ENCODE measurements around the gene AQP5. TPM values are rescaled to one million over a fixed set of nuclear protein-coding genes. Genes with fewer than 3 reads are reported as not detected.

The AQP5 gene
- total RNA-seq, 1 experiment from 2014 or later = 0.31 TPM

DNA sequence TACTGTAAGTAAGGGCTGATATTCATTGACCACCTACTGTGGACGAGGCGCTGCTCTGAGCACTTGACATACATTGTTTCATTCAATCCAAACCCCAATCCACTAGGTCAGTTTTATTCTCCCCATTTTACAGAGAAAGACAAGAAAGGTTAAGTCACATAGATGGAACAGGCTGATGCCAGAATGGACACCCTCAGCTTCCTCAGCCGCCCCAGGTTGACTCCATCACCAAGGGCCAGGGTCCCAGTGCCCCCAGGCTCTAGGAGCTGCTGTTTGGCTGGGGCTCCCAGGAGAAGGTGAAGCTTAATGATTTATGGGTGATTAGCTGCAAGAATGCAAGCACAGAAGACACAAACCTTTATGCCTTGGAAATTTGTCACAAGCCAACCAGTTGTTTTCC is 11.8 kb upstream of the AQP5 start:
- H4K20me1 ChIP-seq (ENCODE audit: insufficient read depth) = no peaks in the 10 kb centered on the region
- no TSS peak for BruUV-seq (replicated peaks)
- H3K9me3 ChIP-seq (ENCODE audit: insufficient read depth, low read depth) = no peaks in the 10 kb centered on the region
- no peaks in the 10 kb centered on the region for H3K9me2 ChIP-seq (ENCODE audit: insufficient read depth)
- H3K27ac ChIP-seq = no peak overlapping the region
- POLR2A ChIA-PET (ENCODE audit: unreplicated experiment) = no interaction called here
- CTCF ChIA-PET = interaction anchor here (0.5 to 1.1 kb wide), 2 partner anchors 13 to 48 kb away, joined by 4 read pairs; no protein-coding TSS in a partner anchor
- no peak for TF ChIP-seq CTCF (conservative IDR thresholded peaks at IDR 0.05)
- no peak for TF ChIP-seq EZH2 (IDR thresholded peaks at IDR 0.05; ENCODE audit: low read depth)
- no peak for DNase-seq
- H2AFZ ChIP-seq = no peak overlapping the region
- H3K27me3 ChIP-seq (ENCODE audit: insufficient read depth, low read depth) = no peaks in the 10 kb centered on the region
- no peaks in the 10 kb centered on the region for H3K79me2 ChIP-seq (ENCODE audit: low read depth)
- H3K36me3 ChIP-seq (ENCODE audit: low read depth) = no peaks in the 10 kb centered on the region
- H3K4me2 ChIP-seq = no peak overlapping the region
- peaks cover 5% of the 10 kb centered on the region; the same call in 1 of the 2 replicates for H3F3A ChIP-seq (ENCODE audit: insufficient read depth, low read depth)
- intact Hi-C loops (cut with micrococcal nuclease; ENCODE audit: unreplicated experiment) = no loop called here
- H3K4me1 ChIP-seq (replicated peaks; ENCODE audit: insufficient read depth) = peaks cover 14% of the 10 kb centered on the region
- H3K4me3 ChIP-seq = no peak overlapping the region

GRCh38 chr12:49950273-49951251 is 11.1 kb upstream of the AQP5 start, which contains the start of gene AQP2:
Gene AQP2 (plus strand): TSS chr12:49950737. CDS start chr12:49950831, 94 bp downstream.
- no peak within 1 kb of the TSS for H3K4me2 ChIP-seq
- H3K36me3 ChIP-seq (ENCODE audit: low read depth) = no peaks in the 10 kb centered on the region
- H3K4me3 ChIP-seq = no peak within 1 kb of the TSS
- no peaks in the 10 kb centered on the region for H3K27me3 ChIP-seq (ENCODE audit: insufficient read depth, low read depth)
- no peaks in the 10 kb centered on the region for H3K9me2 ChIP-seq (ENCODE audit: insufficient read depth)
- no peak within 1 kb of the TSS for H2AFZ ChIP-seq
- H3K4me1 ChIP-seq (replicated peaks; ENCODE audit: insufficient read depth) = peaks cover 8% of the 10 kb centered on the region
- TF ChIP-seq CTCF (conservative IDR thresholded peaks at IDR 0.05) (no peak), EZH2 (IDR thresholded peaks at IDR 0.05; ENCODE audit: low read depth) (no peak)
- no peak within 1 kb of the TSS for H3K27ac ChIP-seq
- POLR2A ChIA-PET (ENCODE audit: unreplicated experiment) = no interaction called here
- CTCF ChIA-PET = interaction anchor here (0.6 to 1.1 kb wide), 2 partner anchors 12 to 515 kb away, joined by 4 to 10 read pairs; no protein-coding TSS in a partner anchor
- no TSS peak for BruUV-seq (replicated peaks)
- no peaks in the 10 kb centered on the region for H3K9me3 ChIP-seq (ENCODE audit: insufficient read depth, low read depth)
- 0 out of 2 replicates have a peak, but pooled peaks cover 5% of the 10 kb centered on the region for H3F3A ChIP-seq (ENCODE audit: insufficient read depth, low read depth)
- no peak for DNase-seq
- intact Hi-C loops (cut with micrococcal nuclease; ENCODE audit: unreplicated experiment) = no loop called here
- no peaks in the 10 kb centered on the region for H3K79me2 ChIP-seq (ENCODE audit: low read depth)
- H4K20me1 ChIP-seq (ENCODE audit: insufficient read depth) = no peaks in the 10 kb centered on the region

GRCh38 chr12:49951411-49952240 is 10.0 kb upstream of the AQP5 start:
- CTCF ChIA-PET = interaction anchor here (0.6 kb wide), 1 partner anchor 517 kb away, joined by 10 read pairs; no protein-coding TSS in a partner anchor
- Histone ChIP-seq H3K27ac (no peak overlapping the region), H3F3A (ENCODE audit: insufficient read depth, low read depth) (no peaks in the 10 kb centered on the region), H4K20me1 (ENCODE audit: insufficient read depth) (no peaks in the 10 kb centered on the region), H3K9me2 (ENCODE audit: insufficient read depth) (no peaks in the 10 kb centered on the region), H3K4me1 (replicated peaks; ENCODE audit: insufficient read depth) (no peaks in the 10 kb centered on the region), H3K36me3 (ENCODE audit: low read depth) (no peaks in the 10 kb centered on the region), H3K9me3 (ENCODE audit: insufficient read depth, low read depth) (no peaks in the 10 kb centered on the region), H3K79me2 (ENCODE audit: low read depth) (no peaks in the 10 kb centered on the region), H3K4me3 (no peak overlapping the region), H3K4me2 (no peak overlapping the region), H3K27me3 (ENCODE audit: insufficient read depth, low read depth) (no peaks in the 10 kb centered on the region), H2AFZ (no peak overlapping the region)
- intact Hi-C loops (cut with micrococcal nuclease; ENCODE audit: unreplicated experiment) = no loop called here
- no TSS peak for BruUV-seq (replicated peaks)
- POLR2A ChIA-PET (ENCODE audit: unreplicated experiment) = no interaction called here
- DNase-seq = no peak
- no peak for TF ChIP-seq CTCF (conservative IDR thresholded peaks at IDR 0.05)
- TF ChIP-seq EZH2 (IDR thresholded peaks at IDR 0.05; ENCODE audit: low read depth) = no peak

Measured in PC-9 (cell line).